IMR-90 (cell line): ENCODE results near the gene CDKAL1. TPM values are rescaled to one million over a fixed set of nuclear protein-coding genes. Genes with fewer than 3 reads are reported as not detected.

ENCODE experiments used
- ATAC-seq: fragments of 200-7000 bp; cut with Tn5 transposase; 2 replicates; pipeline ENCODE4 v1.9.1; 2020; ENCODE audit warnings: low read depth, mild to moderate bottlenecking, moderate library complexity
- BruUV-seq: library from RNA; stranded (reverse); fragments of 400-500 nt; replicated peaks from 2 replicates; lab custom pipeline; 2021; lab: Mats Ljungman, UMichigan
- CTCF ChIA-PET: fragments of 300-600 bp; formaldehyde crosslinking; extraction: SDS; loops from one replicate; lab custom pipeline; 2021; ENCODE audit warnings: antibody characterized with exemption; lab: Yijun Ruan, JAX
- POLR2A ChIA-PET: fragments of 300-600 bp; sonication (Branson Sonifier 250); formaldehyde crosslinking; loops from one replicate; lab custom pipeline; 2022; ENCODE audit warnings: antibody characterized with exemption; ENCODE audit not compliant: unreplicated experiment; lab: Charles Lee
- DNase-seq: peaks from one replicate; pipeline ENCODE4 v3.0.0; 2013
- H2AFZ ChIP-seq: replicated peaks from 2 replicates; pipeline ENCODE3; 2013; ENCODE audit warnings: low read length, mild to moderate bottlenecking; ENCODE audit not compliant: poor library complexity
- H2AK5ac ChIP-seq: 2 replicates; pipeline ENCODE4 v1.6.1; 2013; ENCODE audit warnings: low read depth, low read length, inconsistent platforms
- H2AK9ac ChIP-seq: replicated peaks from 2 replicates; pipeline ENCODE3; 2013; ENCODE audit warnings: mild to moderate bottlenecking, low read depth, low read length, moderate library complexity; ENCODE audit not compliant: poor library complexity
- H2BK120ac ChIP-seq: 2 replicates; pipeline ENCODE4 v1.6.1; 2013; ENCODE audit warnings: low read depth, low read length, inconsistent platforms
- H2BK15ac ChIP-seq: 3 replicates; pipeline ENCODE4 v1.6.1; 2013; ENCODE audit warnings: low read depth, low read length, inconsistent platforms
- H2BK20ac ChIP-seq: 2 replicates; pipeline ENCODE4 v1.6.1; 2013; ENCODE audit warnings: low read depth, mild to moderate bottlenecking, inconsistent platforms, low read length, moderate library complexity
- H2BK5ac ChIP-seq: 2 replicates; pipeline ENCODE4 v1.6.1; 2013; ENCODE audit warnings: mild to moderate bottlenecking, low read depth, low read length, inconsistent platforms; ENCODE audit not compliant: poor library complexity, severe bottlenecking
- H3K14ac ChIP-seq: replicated peaks from 2 replicates; pipeline ENCODE4 v1.6.1; 2013; ENCODE audit warnings: low read depth, low read length, inconsistent platforms
- H3K18ac ChIP-seq: 2 replicates; pipeline ENCODE4 v1.6.1; 2013; ENCODE audit warnings: low read depth, low read length, control low read depth
- H3K23ac ChIP-seq: 2 replicates; pipeline ENCODE4 v1.6.1; 2013; ENCODE audit warnings: low read depth, low read length, inconsistent platforms
- H3K27ac ChIP-seq: 2 replicates; pipeline ENCODE4 v1.5.1; 2013; ENCODE audit warnings: mild to moderate bottlenecking, control low read depth, low read length; ENCODE audit not compliant: insufficient read depth
- H3K27me3 ChIP-seq: 2 replicates; pipeline ENCODE4 v1.6.1; 2013; ENCODE audit warnings: low read length; ENCODE audit not compliant: control insufficient read depth, insufficient read depth
- H3K36me3 ChIP-seq: 2 replicates; pipeline ENCODE4 v1.6.1; 2013; ENCODE audit warnings: low read length, mixed read lengths; ENCODE audit not compliant: control insufficient read depth, insufficient read depth
- H3K4ac ChIP-seq: 2 replicates; pipeline ENCODE4 v1.6.1; 2013; ENCODE audit warnings: low read depth, low read length, inconsistent platforms
- H3K4me1 ChIP-seq: 2 replicates; pipeline ENCODE4 v1.6.1; 2013; ENCODE audit warnings: low read length, mixed read lengths; ENCODE audit not compliant: control insufficient read depth, insufficient read depth
- H3K4me2 ChIP-seq: 2 replicates; pipeline ENCODE4 v1.6.1; 2013; ENCODE audit warnings: low read depth, mild to moderate bottlenecking, control low read depth, low read length, moderate library complexity
- H3K4me3 ChIP-seq: 2 replicates; pipeline ENCODE4 v1.5.1; 2013; ENCODE audit warnings: low read depth, mild to moderate bottlenecking, control low read depth, low read length, moderate library complexity; ENCODE audit not compliant: insufficient read depth
- H3K56ac ChIP-seq: 2 replicates; pipeline ENCODE4 v1.6.1; 2013; ENCODE audit warnings: low read length, inconsistent platforms; ENCODE audit not compliant: insufficient read depth; ENCODE audit errors: extremely low read depth
- H3K79me1 ChIP-seq, 2 experiments: 2 replicates each; pipeline ENCODE4 v1.6.1; 2013; ENCODE audit warnings: low read length in 2 of 2, inconsistent platforms in 1 of 2, low read depth in 1 of 2
- H3K9ac ChIP-seq: 2 replicates; pipeline ENCODE4 v1.6.1; 2013; ENCODE audit warnings: low read depth, low read length, control low read depth
- H3K9me1 ChIP-seq: 2 replicates; pipeline ENCODE4 v1.6.1; 2013; ENCODE audit warnings: low read length, inconsistent platforms; ENCODE audit not compliant: insufficient read depth
- H3K9me3 ChIP-seq: 2 replicates; pipeline ENCODE4 v1.6.1; 2013; ENCODE audit warnings: low read length; ENCODE audit not compliant: control insufficient read depth, insufficient read depth
- H4K20me1 ChIP-seq: 2 replicates; pipeline ENCODE4 v1.6.1; 2013; ENCODE audit warnings: low read length, inconsistent platforms; ENCODE audit not compliant: insufficient read depth
- H4K5ac ChIP-seq: 2 replicates; pipeline ENCODE4 v1.6.1; 2013; ENCODE audit warnings: mild to moderate bottlenecking, low read depth, low read length, control low read depth
- H4K8ac ChIP-seq, 2 experiments: 2 replicates each; pipeline ENCODE4 v1.6.1; 2013; ENCODE audit warnings: low read depth in 2 of 2, low read length in 2 of 2, control low read depth in 1 of 2, inconsistent platforms in 1 of 2
- H4K91ac ChIP-seq: 2 replicates; pipeline ENCODE4 v1.6.1; 2013; ENCODE audit warnings: low read depth, low read length, inconsistent platforms; ENCODE audit not compliant: insufficient read depth
- CEBPB ChIP-seq: IDR thresholded peaks from 2 replicates; pipeline ENCODE4 v1.6.1; 2012; ENCODE audit warnings: low read depth, low read length, improper control_type of control experiment
- CTCF ChIP-seq: conservative IDR thresholded peaks from 2 replicates; pipeline ENCODE4 v1.5.1; 2012; ENCODE audit warnings: mild to moderate bottlenecking, low read depth, low read length, improper control_type of control experiment
- ELK1 ChIP-seq: fragments of 150-350 bp; IDR thresholded peaks from 2 replicates; pipeline ENCODE4 v1.6.1; 2016; ENCODE audit warnings: low read depth, mild to moderate bottlenecking, low read length, moderate library complexity, borderline replicate concordance
- MAZ ChIP-seq: IDR thresholded peaks from 2 replicates; pipeline ENCODE4 v1.6.1; 2012; ENCODE audit warnings: low read depth, mild to moderate bottlenecking, low read length, improper control_type of control experiment, moderate library complexity, borderline replicate concordance
- MXI1 ChIP-seq: IDR thresholded peaks from 2 replicates; pipeline ENCODE4 v1.6.1; 2012; ENCODE audit warnings: low read depth, mild to moderate bottlenecking, low read length, moderate library complexity, borderline replicate concordance
- POLR2A ChIP-seq: IDR thresholded peaks from 2 replicates; pipeline ENCODE4 v1.6.1; 2012; ENCODE audit warnings: mild to moderate bottlenecking, low read depth, low read length
- RAD21 ChIP-seq: IDR thresholded peaks from 2 replicates; pipeline ENCODE4 v1.6.1; 2012; ENCODE audit warnings: low read length, improper control_type of control experiment
- RFX5 ChIP-seq: IDR thresholded peaks from 2 replicates; pipeline ENCODE4 v1.8.0; 2012; ENCODE audit warnings: low read depth, mild to moderate bottlenecking, low read length, moderate library complexity
- SMC3 ChIP-seq: fragments of 150-350 bp; IDR thresholded peaks from 2 replicates; pipeline ENCODE4 v1.6.1; 2016; ENCODE audit warnings: low read depth, mild to moderate bottlenecking, antibody characterized with exemption, low read length, moderate library complexity
- USF2 ChIP-seq: fragments of 150-350 bp; IDR thresholded peaks from 2 replicates; pipeline ENCODE4 v1.6.1; 2017; ENCODE audit warnings: mild to moderate bottlenecking, antibody characterized with exemption, low read length, low read depth
- WGBS, 2 experiments: methylation state at CpG; one replicate each; pipeline versions ENCODE4 v1.1.5 to v1.1.7; 2013; ENCODE audit warnings: missing lambda C conversion rate in 2 of 2; ENCODE audit not compliant: insufficient read length in 1 of 2; ENCODE audit errors: extremely low coverage in 2 of 2; 5-methylcytosine and 5-hydroxymethylcytosine counted together
- dilution Hi-C: fragments of 300-500 bp; cut with HindIII; formaldehyde crosslinking; loops from one replicate; pipeline ENCODE4 v1.14.3; 2018; ENCODE audit warnings: low sequenced_read_pairs; ENCODE audit not compliant: unreplicated experiment
- in situ Hi-C: fragments of 300-500 bp; cut with MboI; formaldehyde crosslinking; loops from 3 replicates; pipeline ENCODE4 v1.14.3; 2019; ENCODE audit warnings: low sequenced_read_pairs, inconsistent platforms, mixed read lengths
- intact Hi-C: fragments of 100-400 bp; cut with micrococcal nuclease; formaldehyde crosslinking; loops from 2 replicates; pipeline ENCODE4 v1.10.0; 2022
- polyA plus RNA-seq, 3 experiments: library from polyadenylated mRNA; depleted of rRNA; stranded (reverse); fragments of >200 nt; gene quantifications; 2 replicates each; pipeline ENCODE4 v1.2.3, GENCODE V29; 2012; ENCODE audit warnings: low replicate concordance in 1 of 3
- total RNA-seq: library from RNA; depleted of rRNA; stranded (reverse); fragments of >200 nt; gene quantifications from 2 replicates; pipeline ENCODE4 v1.2.3, GENCODE V29; 2012

Gene CDKAL1
- total and polyA plus RNA-seq, 2 of the 4 experiments (the other 2 are of a cell fraction): 3.7 to 13.1 TPM

- no peak overlapping the region for H3K9ac ChIP-seq
- no peak overlapping the region for H3K14ac ChIP-seq
- CTCF ChIA-PET: no interaction called here
- H3K9me3 ChIP-seq: no peaks in the 10 kb centered on the region
- H3K4me1 ChIP-seq: no peaks in the 10 kb centered on the region
- H4K5ac ChIP-seq: no peak overlapping the region
- H3K4me2 ChIP-seq: no peak overlapping the region
- TF ChIP-seq MAZ (no peak), SMC3 (no peak), MXI1 (no peak), USF2 (no peak), ELK1 (no peak), RAD21 (no peak), RFX5 (no peak), POLR2A (no peak), CTCF (no peak), CEBPB (no peak)
- H3K56ac ChIP-seq: no peak overlapping the region
- H2AK9ac ChIP-seq: no peak overlapping the region
- DNase-seq (no peak), ATAC-seq (no peak)
- H3K18ac ChIP-seq: no peak overlapping the region
- no peaks in the 10 kb centered on the region for H4K20me1 ChIP-seq
- H2BK15ac ChIP-seq: no peak overlapping the region
- no CpG with 5 or more reads among the region's 4 CpGs for WGBS, 2 experiments
- intact Hi-C loops: no loop called here
- no peak overlapping the region for H3K27ac ChIP-seq
- in situ Hi-C loops: no loop called here
- BruUV-seq: no TSS peak
- H3K4ac ChIP-seq: no peak overlapping the region
- no peak overlapping the region for H2BK120ac ChIP-seq
- H4K91ac ChIP-seq: no peak overlapping the region
- H2AFZ ChIP-seq: no peak overlapping the region
- POLR2A ChIA-PET: no interaction called here
- H3K27me3 ChIP-seq: no peaks in the 10 kb centered on the region
- dilution Hi-C loops: no loop called here
- no peak overlapping the region for H4K8ac ChIP-seq
- H2AK5ac ChIP-seq: no peak overlapping the region
- H3K79me1 ChIP-seq: no peaks in the 10 kb centered on the region; a peak in 2 of 4 replicates
- H2BK20ac ChIP-seq: no peak overlapping the region
- no peaks in the 10 kb centered on the region for H3K9me1 ChIP-seq
- no peak overlapping the region for H3K23ac ChIP-seq
- H2BK5ac ChIP-seq: no peak overlapping the region
- no peak overlapping the region for H3K4me3 ChIP-seq
- no peaks in the 10 kb centered on the region for H3K36me3 ChIP-seq
These were observed 229.0 kb downstream of the CDKAL1 start for GRCh38 chr6:20763296-20763695.
